Endodermal cell (in vitro differentiated cells): ENCODE results near the gene PRDM1. TPM values are rescaled to one million over a fixed set of nuclear protein-coding genes. Genes with fewer than 3 reads are reported as not detected.

Experiments used
- DNase-seq: peaks from one replicate; pipeline ENCODE4 v3.0.0-alpha.2; 2017
- H3K27ac ChIP-seq: 2 replicates; pipeline ENCODE4 v1.5.1; 2013; ENCODE audit warnings: mild to moderate bottlenecking, low read depth, low read length, moderate library complexity
- H3K27me3 ChIP-seq: 2 replicates; pipeline ENCODE4 v1.6.1; 2013; ENCODE audit warnings: mild to moderate bottlenecking, low read length, moderate library complexity; ENCODE audit not compliant: insufficient read depth, control insufficient read depth, poor library complexity, severe bottlenecking
- H3K36me3 ChIP-seq: 2 replicates; pipeline ENCODE4 v1.7.0; 2013; ENCODE audit warnings: mild to moderate bottlenecking, low read length, moderate library complexity; ENCODE audit not compliant: control insufficient read depth, insufficient read depth
- H3K4me1 ChIP-seq: one replicate; pipeline ENCODE4 v1.7.0; 2013; ENCODE audit warnings: low read length; ENCODE audit not compliant: control insufficient read depth, insufficient read depth
- H3K4me3 ChIP-seq: 2 replicates; pipeline ENCODE4 v1.5.1; 2013; ENCODE audit warnings: mild to moderate bottlenecking, low read length, moderate library complexity
- H3K9ac ChIP-seq: 2 replicates; pipeline ENCODE4 v1.6.1; 2013; ENCODE audit warnings: mild to moderate bottlenecking, low read length, moderate library complexity; ENCODE audit not compliant: poor library complexity, severe bottlenecking; ENCODE audit errors: extremely low read depth
- H3K9me3 ChIP-seq: 2 replicates; pipeline ENCODE4 v1.6.1; 2013; ENCODE audit warnings: mild to moderate bottlenecking, low read length, moderate library complexity; ENCODE audit not compliant: control insufficient read depth
- H3K27ac Mint-ChIP-seq: 2 replicates; pipeline ENCODE4 v1.8.0; 2020; ENCODE audit warnings: mixed read lengths
- H3K27me3 Mint-ChIP-seq: 2 replicates; pipeline ENCODE4 v1.8.0; 2021; ENCODE audit warnings: mild to moderate bottlenecking, mixed read lengths; ENCODE audit not compliant: insufficient read depth
- H3K36me3 Mint-ChIP-seq: 2 replicates; pipeline ENCODE4 v1.8.0; 2020; ENCODE audit warnings: low read depth, mixed read lengths
- H3K4me1 Mint-ChIP-seq: 2 replicates; pipeline ENCODE4 v1.8.0; 2020; ENCODE audit warnings: mixed read lengths
- H3K4me3 Mint-ChIP-seq: 2 replicates; pipeline ENCODE4 v1.8.0; 2020; ENCODE audit warnings: mild to moderate bottlenecking, moderate library complexity, mixed read lengths
- H3K9me3 Mint-ChIP-seq: 2 replicates; pipeline ENCODE4 v1.8.0; 2020; ENCODE audit warnings: mild to moderate bottlenecking, mixed read lengths
- WGBS, 2 experiments: methylation state at CpG; one replicate each; pipeline versions ENCODE4 v1.1.5 to v1.1.7; 2013; ENCODE audit warnings: missing lambda C conversion rate in 2 of 2, mixed read lengths in 1 of 2; ENCODE audit not compliant: insufficient coverage in 1 of 2, insufficient read length in 1 of 2; 5-methylcytosine and 5-hydroxymethylcytosine counted together
- total RNA-seq, 2 donors: library from RNA; stranded (reverse); fragmentation: NEBNext Ultra II Directional in 1 of 2; extraction: Animal tissue kit (Norgen Biotek cat#: 25700) in 1 of 2; gene quantifications; 2 replicates in 1 of 2; 3 replicates in 1 of 2; pipeline ENCODE4 v1.2.1, GENCODE V29; 2021
- TF ChIP-seq, protein P1 (sequence below): fragments of 200-600 bp; sonication (generic); conservative IDR thresholded peaks from 2 replicates; pipeline ENCODE4 v1.5.0; 2021; ENCODE audit warnings: antibody characterized with exemption, mild to moderate bottlenecking

PRDM1 gene
- total RNA-seq, 2 donors from 2014 or later: 54.0 to 74.3 TPM

DNA sequence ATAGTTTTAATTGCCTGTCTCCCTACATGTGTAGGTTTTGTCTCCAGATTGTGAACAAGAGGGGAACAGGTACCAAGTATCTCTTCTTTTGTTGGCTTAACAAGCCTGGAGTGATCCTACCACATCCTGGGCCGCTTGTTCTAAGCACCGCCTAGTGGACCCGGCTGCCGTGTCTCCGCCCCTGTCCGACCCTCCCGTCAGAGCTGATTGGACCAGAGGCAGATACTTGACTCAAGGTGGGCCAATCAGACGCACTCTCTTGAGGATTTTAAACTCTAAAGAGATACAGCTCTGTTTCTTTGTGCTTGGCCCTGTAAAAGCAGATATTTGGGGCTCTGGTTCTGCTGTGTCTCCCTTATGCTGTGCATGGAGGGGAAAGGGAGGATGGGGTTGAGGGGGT, 68.2 kb downstream of the PRDM1 start:
- no peak overlapping the region for H3K27ac ChIP-seq
- Mint-ChIP-seq H3K4me1 (peaks cover 25% of the 10 kb centered on the region), H3K4me3 (no peak overlapping the region), H3K36me3 (no peaks in the 10 kb centered on the region), H3K9me3 (no peaks in the 10 kb centered on the region), H3K27ac (no peak overlapping the region), H3K27me3 (peaks cover 21% of the 10 kb centered on the region)
- H3K4me1 ChIP-seq: no peaks in the 10 kb centered on the region
- TF ChIP-seq, protein P1, sequence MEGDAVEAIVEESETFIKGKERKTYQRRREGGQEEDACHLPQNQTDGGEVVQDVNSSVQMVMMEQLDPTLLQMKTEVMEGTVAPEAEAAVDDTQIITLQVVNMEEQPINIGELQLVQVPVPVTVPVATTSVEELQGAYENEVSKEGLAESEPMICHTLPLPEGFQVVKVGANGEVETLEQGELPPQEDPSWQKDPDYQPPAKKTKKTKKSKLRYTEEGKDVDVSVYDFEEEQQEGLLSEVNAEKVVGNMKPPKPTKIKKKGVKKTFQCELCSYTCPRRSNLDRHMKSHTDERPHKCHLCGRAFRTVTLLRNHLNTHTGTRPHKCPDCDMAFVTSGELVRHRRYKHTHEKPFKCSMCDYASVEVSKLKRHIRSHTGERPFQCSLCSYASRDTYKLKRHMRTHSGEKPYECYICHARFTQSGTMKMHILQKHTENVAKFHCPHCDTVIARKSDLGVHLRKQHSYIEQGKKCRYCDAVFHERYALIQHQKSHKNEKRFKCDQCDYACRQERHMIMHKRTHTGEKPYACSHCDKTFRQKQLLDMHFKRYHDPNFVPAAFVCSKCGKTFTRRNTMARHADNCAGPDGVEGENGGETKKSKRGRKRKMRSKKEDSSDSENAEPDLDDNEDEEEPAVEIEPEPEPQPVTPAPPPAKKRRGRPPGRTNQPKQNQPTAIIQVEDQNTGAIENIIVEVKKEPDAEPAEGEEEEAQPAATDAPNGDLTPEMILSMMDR: no peak
- H3K36me3 ChIP-seq: no peaks in the 10 kb centered on the region
- peak; percentile 77 for DNase-seq
- 93 to 94% methylated on average over 5 to 8 of the region's 8 CpGs for WGBS, 2 experiments
- no peaks in the 10 kb centered on the region for H3K9me3 ChIP-seq
- H3K4me3 ChIP-seq: no peak overlapping the region
- H3K9ac ChIP-seq: no peak overlapping the region
- H3K27me3 ChIP-seq: peaks cover 23% of the 10 kb centered on the region

DNA sequence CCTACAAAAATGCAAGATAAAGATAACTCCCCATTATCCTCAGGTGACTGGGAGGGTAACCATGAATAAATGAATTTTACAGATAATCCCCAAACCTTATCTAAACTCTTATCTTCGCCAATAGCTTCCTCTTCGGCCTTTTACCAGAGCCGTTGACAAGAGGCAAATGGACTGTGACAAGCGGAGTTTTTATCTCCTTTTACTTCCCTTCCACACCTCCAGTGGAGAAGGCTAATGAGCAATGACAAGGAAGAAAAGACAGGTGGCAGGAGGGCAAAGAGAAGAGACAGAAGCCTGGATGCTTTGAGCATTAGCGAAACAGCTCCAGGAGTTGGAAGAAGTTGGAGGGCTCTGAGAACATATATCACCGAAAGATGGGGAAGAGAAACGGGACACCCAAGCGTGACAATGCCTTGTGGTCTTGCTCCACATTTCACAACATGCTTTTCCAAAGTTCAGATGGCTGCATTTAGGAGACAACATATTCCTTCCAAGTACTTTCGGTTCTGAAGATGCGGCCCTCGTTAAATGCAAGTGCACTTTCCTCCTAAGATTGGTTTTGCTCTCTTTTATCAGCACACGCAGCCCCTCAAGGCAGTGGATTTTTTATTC, 69.2 kb downstream of the PRDM1 start:
- no peaks in the 10 kb centered on the region for H3K9me3 ChIP-seq
- H3K4me3 ChIP-seq: no peak overlapping the region
- peak; percentile 63 for DNase-seq
- H3K27me3 Mint-ChIP-seq: peaks cover 28% of the 10 kb centered on the region
- H3K4me1 Mint-ChIP-seq: peaks cover 25% of the 10 kb centered on the region
- no peaks in the 10 kb centered on the region for H3K36me3 Mint-ChIP-seq
- H3K9ac ChIP-seq: no peak overlapping the region
- TF ChIP-seq, protein P1: peak; percentile 66
- H3K4me3 Mint-ChIP-seq: no peak overlapping the region
- no peaks in the 10 kb centered on the region for H3K36me3 ChIP-seq
- no peaks in the 10 kb centered on the region for H3K9me3 Mint-ChIP-seq
- no peak overlapping the region for H3K27ac ChIP-seq
- no peak overlapping the region for H3K27ac Mint-ChIP-seq
- WGBS, 2 experiments: 60 to 85% methylated on average over 8 to 12 of the region's 12 CpGs
- peaks cover 33% of the 10 kb centered on the region for H3K27me3 ChIP-seq
- no peaks in the 10 kb centered on the region for H3K4me1 ChIP-seq

DNA sequence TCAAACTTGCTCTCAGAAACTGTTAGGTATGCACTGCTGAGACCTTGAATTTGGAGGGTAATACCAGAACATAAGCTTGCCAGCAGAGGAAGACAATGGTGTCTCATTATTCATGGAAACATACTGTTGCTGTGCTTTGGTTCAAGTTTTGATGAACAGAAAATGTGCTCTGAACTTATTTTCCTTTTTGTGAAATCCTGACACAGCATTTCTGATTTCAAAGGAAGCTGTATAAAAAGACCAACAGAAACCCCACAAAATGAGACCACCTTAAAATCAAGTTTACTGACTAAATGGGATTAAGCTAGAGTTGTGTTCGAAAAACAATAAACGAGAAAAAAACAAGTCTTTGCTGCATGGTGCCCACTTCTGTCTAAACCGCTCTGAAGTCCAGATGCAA, 70.3 kb downstream of the PRDM1 start:
- H3K9ac ChIP-seq: no peak overlapping the region
- no peak overlapping the region for H3K4me3 Mint-ChIP-seq
- peaks cover 42% of the 10 kb centered on the region for H3K27me3 ChIP-seq
- 96 to 100% methylated on average over 2 to 3 of the region's 3 CpGs for WGBS, 2 experiments
- no peak for DNase-seq
- H3K27ac Mint-ChIP-seq: no peak overlapping the region
- H3K36me3 ChIP-seq: no peaks in the 10 kb centered on the region
- H3K27ac ChIP-seq: no peak overlapping the region
- no peaks in the 10 kb centered on the region for H3K9me3 Mint-ChIP-seq
- H3K9me3 ChIP-seq: no peaks in the 10 kb centered on the region
- no peaks in the 10 kb centered on the region for H3K36me3 Mint-ChIP-seq
- H3K4me1 Mint-ChIP-seq: peaks cover 25% of the 10 kb centered on the region
- no peaks in the 10 kb centered on the region for H3K4me1 ChIP-seq
- TF ChIP-seq, protein P1: no peak
- H3K4me3 ChIP-seq: no peak overlapping the region
- H3K27me3 Mint-ChIP-seq: peaks cover 38% of the 10 kb centered on the region
